Astrocyte (in vitro differentiated cells and primary cell): Measurements from ENCODE around the gene B3GALT4. TPM values are rescaled to one million over a fixed set of nuclear protein-coding genes. Genes with fewer than 3 reads are reported as not detected.

Source experiments
- DNase-seq: peaks from one replicate; pipeline ENCODE4 v3.0.0-alpha.2; 2010; ENCODE audit warnings: low read depth
- FAIRE-seq: peaks from 2 replicates; lab custom pipeline; 2011; peaks lifted over from hg19 to GRCh38; lab: Jason Lieb, UNC
- H2AFZ ChIP-seq: 2 replicates; pipeline ENCODE4 v1.6.0; 2012; ENCODE audit warnings: low read depth, low read length, inconsistent platforms
- H3K27ac ChIP-seq: 2 replicates; pipeline ENCODE4 v1.5.1; 2011; ENCODE audit warnings: low read depth, low read length, inconsistent platforms
- H3K27me3 ChIP-seq: 2 replicates; pipeline ENCODE4 v1.6.0; 2011; ENCODE audit warnings: low read length, inconsistent platforms; ENCODE audit not compliant: insufficient read depth
- H3K36me3 ChIP-seq: 2 replicates; pipeline ENCODE4 v1.5.1; 2011; ENCODE audit warnings: low read length, inconsistent platforms; ENCODE audit not compliant: insufficient read depth
- H3K4me1 ChIP-seq: 2 replicates; pipeline ENCODE4 v1.5.1; 2011; ENCODE audit warnings: low read length, inconsistent platforms; ENCODE audit not compliant: insufficient read depth
- H3K4me2 ChIP-seq: 2 replicates; pipeline ENCODE4 v1.6.0; 2012; ENCODE audit warnings: low read length, inconsistent platforms
- H3K4me3 ChIP-seq: 2 replicates; pipeline ENCODE4 v1.5.1; 2011; ENCODE audit warnings: low read depth, mild to moderate bottlenecking, low read length, inconsistent platforms; ENCODE audit not compliant: insufficient read depth
- H3K79me2 ChIP-seq: 2 replicates; pipeline ENCODE4 v1.6.0; 2012; ENCODE audit warnings: mild to moderate bottlenecking, low read length, inconsistent platforms; ENCODE audit not compliant: insufficient read depth
- H3K9ac ChIP-seq: 2 replicates; pipeline ENCODE4 v1.6.0; 2012; ENCODE audit warnings: mild to moderate bottlenecking, low read length, inconsistent platforms
- H3K9me3 ChIP-seq: 2 replicates; pipeline ENCODE4 v1.5.1; 2012; ENCODE audit warnings: low read depth, mild to moderate bottlenecking, low read length, inconsistent platforms; ENCODE audit not compliant: insufficient read depth
- H4K20me1 ChIP-seq: 2 replicates; pipeline ENCODE4 v1.6.0; 2012; ENCODE audit warnings: low read length, inconsistent platforms; ENCODE audit not compliant: insufficient read depth
- H3K27ac Mint-ChIP-seq: one replicate; pipeline ENCODE4 v1.8.0; 2021; ENCODE audit warnings: mild to moderate bottlenecking, mixed read lengths; ENCODE audit not compliant: unreplicated experiment
- H3K27me3 Mint-ChIP-seq: one replicate; pipeline ENCODE4 v1.8.0; 2021; ENCODE audit warnings: low read depth, mixed read lengths; ENCODE audit not compliant: unreplicated experiment
- H3K36me3 Mint-ChIP-seq: one replicate; pipeline ENCODE4 v1.8.0; 2021; ENCODE audit warnings: low read depth, mixed read lengths; ENCODE audit not compliant: unreplicated experiment
- H3K4me1 Mint-ChIP-seq: one replicate; pipeline ENCODE4 v1.8.0; 2021; ENCODE audit warnings: low read depth, mixed read lengths; ENCODE audit not compliant: unreplicated experiment
- H3K4me3 Mint-ChIP-seq: one replicate; pipeline ENCODE4 v1.8.0; 2021; ENCODE audit warnings: mild to moderate bottlenecking, moderate library complexity, mixed read lengths; ENCODE audit not compliant: unreplicated experiment
- H3K9me3 Mint-ChIP-seq: one replicate; pipeline ENCODE4 v1.8.0; 2021; ENCODE audit warnings: mild to moderate bottlenecking, mixed read lengths; ENCODE audit not compliant: unreplicated experiment
- EZH2 ChIP-seq: IDR thresholded peaks from 2 replicates; pipeline ENCODE4 v1.6.1; 2012; ENCODE audit warnings: mild to moderate bottlenecking, low read length, inconsistent platforms; ENCODE audit not compliant: insufficient read depth
- total RNA-seq: library from RNA; stranded (reverse); gene quantifications from 2 replicates; pipeline ENCODE4 v1.2.1, GENCODE V29; 2021
- TF ChIP-seq, protein P1 (sequence below): IDR thresholded peaks from 2 replicates; pipeline ENCODE4 v1.5.1; 2011; ENCODE audit warnings: low read depth, mild to moderate bottlenecking, inconsistent platforms, low read length, moderate library complexity; ENCODE audit not compliant: insufficient read depth

B3GALT4 gene
- total RNA-seq, 1 donor from 2014 or later, result 1.5 TPM

DNA sequence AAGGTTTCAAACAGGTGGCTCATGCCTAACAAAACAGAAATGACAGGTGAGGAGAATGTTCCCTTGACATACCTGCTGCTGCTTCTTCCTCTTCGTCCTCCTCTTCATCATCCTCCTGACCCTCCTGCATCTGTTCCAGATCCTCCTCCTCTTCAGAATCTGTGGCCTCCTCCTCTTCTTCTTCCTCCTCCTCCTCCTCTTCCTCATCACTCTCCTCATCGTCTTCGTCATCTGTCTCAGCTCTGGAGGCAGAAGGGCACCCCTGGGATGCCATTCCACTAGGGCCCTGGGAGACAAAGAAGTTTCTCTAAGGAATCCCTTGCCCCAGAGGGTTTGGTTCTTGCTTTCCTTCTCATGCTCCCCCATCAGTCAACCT, 43.0 kb downstream of the B3GALT4 start:
- Histone ChIP-seq H3K9me3 (no peaks in the 10 kb centered on the region), H3K36me3 (peaks cover 27% of the 10 kb centered on the region), H3K79me2 (peaks cover 51% of the 10 kb centered on the region), H3K27ac (peak overlapping the region; percentile 81), H4K20me1 (peaks cover 14% of the 10 kb centered on the region), H3K4me1 (peaks cover 57% of the 10 kb centered on the region), H3K4me2 (peak overlapping the region; percentile 92), H2AFZ (no peak overlapping the region), H3K4me3 (peak overlapping the region; percentile 7), H3K9ac (peak overlapping the region; percentile 63), H3K27me3 (no peaks in the 10 kb centered on the region)
- TF ChIP-seq EZH2, result no peak
- TF ChIP-seq, protein P1, sequence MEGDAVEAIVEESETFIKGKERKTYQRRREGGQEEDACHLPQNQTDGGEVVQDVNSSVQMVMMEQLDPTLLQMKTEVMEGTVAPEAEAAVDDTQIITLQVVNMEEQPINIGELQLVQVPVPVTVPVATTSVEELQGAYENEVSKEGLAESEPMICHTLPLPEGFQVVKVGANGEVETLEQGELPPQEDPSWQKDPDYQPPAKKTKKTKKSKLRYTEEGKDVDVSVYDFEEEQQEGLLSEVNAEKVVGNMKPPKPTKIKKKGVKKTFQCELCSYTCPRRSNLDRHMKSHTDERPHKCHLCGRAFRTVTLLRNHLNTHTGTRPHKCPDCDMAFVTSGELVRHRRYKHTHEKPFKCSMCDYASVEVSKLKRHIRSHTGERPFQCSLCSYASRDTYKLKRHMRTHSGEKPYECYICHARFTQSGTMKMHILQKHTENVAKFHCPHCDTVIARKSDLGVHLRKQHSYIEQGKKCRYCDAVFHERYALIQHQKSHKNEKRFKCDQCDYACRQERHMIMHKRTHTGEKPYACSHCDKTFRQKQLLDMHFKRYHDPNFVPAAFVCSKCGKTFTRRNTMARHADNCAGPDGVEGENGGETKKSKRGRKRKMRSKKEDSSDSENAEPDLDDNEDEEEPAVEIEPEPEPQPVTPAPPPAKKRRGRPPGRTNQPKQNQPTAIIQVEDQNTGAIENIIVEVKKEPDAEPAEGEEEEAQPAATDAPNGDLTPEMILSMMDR, result no peak
- DNase-seq, result no peak
- Mint-ChIP-seq H3K9me3 (no peaks in the 10 kb centered on the region), H3K27ac (peak overlapping the region; percentile 62), H3K27me3 (no peaks in the 10 kb centered on the region), H3K4me1 (peaks cover 23% of the 10 kb centered on the region), H3K4me3 (peak overlapping the region; percentile 80), H3K36me3 (peaks cover 8% of the 10 kb centered on the region)
- FAIRE-seq, result no peak

DNA sequence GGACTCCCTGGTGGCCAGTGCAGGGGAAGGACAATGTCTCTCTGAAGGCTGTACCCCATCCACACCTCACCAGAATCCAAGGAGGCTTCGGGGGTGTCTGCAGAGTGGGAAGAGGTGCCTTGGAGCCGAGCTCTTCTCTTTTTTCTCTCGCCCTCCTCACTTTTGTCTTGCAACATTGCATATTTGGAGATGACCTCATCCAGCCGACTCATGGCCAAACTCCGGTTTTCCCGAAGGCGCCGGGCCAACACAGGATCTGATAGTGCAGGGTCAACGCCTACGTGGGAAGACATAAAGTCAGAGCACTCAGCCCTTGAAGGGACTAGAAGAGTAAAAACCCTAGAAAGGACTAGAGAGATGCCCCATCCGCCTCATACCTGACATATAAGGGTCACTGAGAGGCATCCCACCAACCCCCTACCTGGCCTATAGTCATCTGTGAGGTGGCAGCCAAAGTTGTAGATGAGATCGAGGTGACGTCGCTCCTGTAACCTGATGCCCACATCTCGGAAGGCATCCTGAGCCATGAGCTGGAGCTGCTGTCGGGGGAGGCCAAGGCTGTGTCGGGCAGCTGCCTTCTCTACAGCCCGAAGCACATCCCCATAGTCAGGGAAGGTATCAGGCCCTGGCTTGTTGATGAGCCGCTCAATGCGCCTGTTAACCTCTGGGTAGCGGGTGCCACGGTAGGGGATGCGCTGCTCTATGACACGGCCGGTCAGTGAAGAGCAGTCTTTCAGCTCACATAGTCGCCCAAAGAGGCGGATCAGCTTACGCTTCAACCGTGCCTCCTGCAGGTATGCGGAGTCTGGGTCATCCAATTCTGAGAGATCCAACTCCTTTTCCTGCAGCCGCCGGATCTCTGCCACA, 43.6 kb downstream of the B3GALT4 start:
- Histone ChIP-seq H3K79me2 (peaks cover 50% of the 10 kb centered on the region), H3K36me3 (peaks cover 27% of the 10 kb centered on the region), H4K20me1 (peaks cover 14% of the 10 kb centered on the region), H3K4me1 (peaks cover 53% of the 10 kb centered on the region), H3K4me2 (peak overlapping the region; percentile 92), H3K9me3 (no peaks in the 10 kb centered on the region), H3K27me3 (no peaks in the 10 kb centered on the region), H3K9ac (peak overlapping the region; percentile 63), H3K27ac (peak overlapping the region; percentile 81), H3K4me3 (peak overlapping the region; percentile 19), H2AFZ (no peak overlapping the region)
- H3K27ac Mint-ChIP-seq, result peak overlapping the region; percentile 41
- no peaks in the 10 kb centered on the region for H3K9me3 Mint-ChIP-seq
- peaks cover 8% of the 10 kb centered on the region for H3K36me3 Mint-ChIP-seq
- H3K4me3 Mint-ChIP-seq, result peak overlapping the region; percentile 80
- no peaks in the 10 kb centered on the region for H3K27me3 Mint-ChIP-seq
- no peak for FAIRE-seq
- peaks cover 23% of the 10 kb centered on the region for H3K4me1 Mint-ChIP-seq
- peak; percentile 88 for DNase-seq
- TF ChIP-seq, protein P1, result no peak
- TF ChIP-seq EZH2, result no peak

DNA sequence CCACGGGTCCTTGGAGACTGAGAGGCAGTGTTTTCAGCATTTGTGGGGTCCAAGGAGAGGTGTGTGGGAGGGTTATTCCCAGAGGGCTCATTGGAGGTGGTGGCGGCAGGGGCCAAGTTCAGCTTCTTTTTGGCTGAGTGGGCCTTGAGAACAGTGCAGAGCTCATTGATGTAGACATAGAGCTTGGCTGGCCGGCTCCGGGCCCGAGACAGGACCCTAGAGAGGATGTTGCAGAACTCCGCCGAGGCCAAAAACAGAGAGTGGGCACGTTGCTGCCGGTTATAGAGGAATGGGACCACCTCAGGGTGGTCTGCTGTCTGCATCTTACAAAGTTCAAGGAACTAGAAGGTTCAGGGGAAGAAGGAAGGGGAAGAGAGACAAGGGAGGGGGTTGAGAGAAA, 44.3 kb downstream of the B3GALT4 start:
- H4K20me1 ChIP-seq, result peaks cover 14% of the 10 kb centered on the region
- Mint-ChIP-seq H3K27me3 (no peaks in the 10 kb centered on the region), H3K4me3 (peak overlapping the region; percentile 80), H3K9me3 (no peaks in the 10 kb centered on the region), H3K4me1 (peaks cover 23% of the 10 kb centered on the region), H3K27ac (no peak overlapping the region), H3K36me3 (peaks cover 8% of the 10 kb centered on the region)
- TF ChIP-seq EZH2, result no peak
- TF ChIP-seq, protein P1, result no peak
- peaks cover 53% of the 10 kb centered on the region for H3K4me1 ChIP-seq
- peaks cover 50% of the 10 kb centered on the region for H3K79me2 ChIP-seq
- H3K27ac ChIP-seq, result peak overlapping the region; percentile 81
- peak overlapping the region; percentile 92 for H3K4me2 ChIP-seq
- peak overlapping the region; percentile 82 for H3K4me3 ChIP-seq
- H3K36me3 ChIP-seq, result peaks cover 27% of the 10 kb centered on the region
- no peak for FAIRE-seq
- no peaks in the 10 kb centered on the region for H3K27me3 ChIP-seq
- no peak for DNase-seq
- no peak overlapping the region for H2AFZ ChIP-seq
- no peaks in the 10 kb centered on the region for H3K9me3 ChIP-seq
- H3K9ac ChIP-seq, result peak overlapping the region; percentile 86
